HEK293T (cell line): ENCODE data around the gene ABCB9.

ENCODE experiments used
- ARNT ChIP-seq: fragments of 450-650 bp; IDR thresholded peaks from 2 replicates; pipeline ENCODE4 v1.6.1; 2017; ENCODE audit warnings: mild to moderate bottlenecking
- BHLHE40 ChIP-seq: fragments of 450-650 bp; IDR thresholded peaks from 2 replicates; pipeline ENCODE4 v1.6.1; 2016; ENCODE audit warnings: mild to moderate bottlenecking, moderate library complexity, borderline replicate concordance
- FOXK2 ChIP-seq: fragments of 450-650 bp; IDR thresholded peaks from 2 replicates; pipeline ENCODE4 v1.6.1; 2016; ENCODE audit warnings: mild to moderate bottlenecking
- HDGF ChIP-seq: fragments of 450-650 bp; IDR thresholded peaks from 2 replicates; pipeline ENCODE4 v1.6.1; 2017; ENCODE audit warnings: antibody characterized with exemption, borderline replicate concordance
- SP1 ChIP-seq: fragments of 450-650 bp; IDR thresholded peaks from 2 replicates; pipeline ENCODE4 v1.6.1; 2017
- TARDBP ChIP-seq: fragments of 450-650 bp; IDR thresholded peaks from 2 replicates; pipeline ENCODE4 v1.6.1; 2016

DNA sequence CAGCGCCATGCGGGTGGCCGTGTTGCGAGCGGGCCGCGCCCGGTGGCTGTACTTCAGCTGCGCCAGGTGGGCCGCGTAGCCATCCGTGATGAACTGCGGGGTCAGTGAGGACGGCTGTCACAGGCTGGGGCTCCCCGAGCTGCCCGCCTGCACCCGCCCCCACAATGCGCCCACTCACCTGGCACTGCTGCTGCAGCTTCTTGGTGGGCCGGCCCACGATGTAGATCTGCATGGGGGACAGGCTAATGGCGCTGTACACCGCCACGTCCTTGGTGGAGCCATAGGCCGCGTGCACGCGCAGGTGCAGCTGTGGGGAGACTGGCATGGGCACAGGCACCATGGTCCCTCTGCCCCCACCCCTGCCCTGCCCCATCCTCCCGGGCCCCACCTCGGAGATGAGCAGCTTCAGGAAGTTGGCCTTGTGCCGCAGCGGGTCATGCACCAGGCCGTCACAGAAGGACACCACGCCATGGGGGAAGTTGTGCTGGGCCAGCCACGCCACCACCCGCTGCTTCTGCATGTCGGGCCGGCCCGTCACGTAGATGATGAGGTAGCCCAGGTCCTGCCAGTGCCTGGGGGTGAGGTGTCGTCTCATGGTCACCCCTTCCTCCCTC lies 20.1 kb upstream of the ABCB9 start:
- TF ChIP-seq FOXK2 = no peak
- TF ChIP-seq BHLHE40 = no peak
- no peak for TF ChIP-seq HDGF
- TF ChIP-seq ARNT = no peak
- TF ChIP-seq SP1 = no peak
- no peak for TF ChIP-seq TARDBP
